ENCODE data around the gene VAV1. TPM values are rescaled to one million over a fixed set of nuclear protein-coding genes. Genes with fewer than 3 reads are reported as not detected.

Gene VAV1
- total and polyA plus RNA-seq, 4 experiments from 2014 or later: 16.0 to 87.6 (median 53.2) TPM

DNA sequence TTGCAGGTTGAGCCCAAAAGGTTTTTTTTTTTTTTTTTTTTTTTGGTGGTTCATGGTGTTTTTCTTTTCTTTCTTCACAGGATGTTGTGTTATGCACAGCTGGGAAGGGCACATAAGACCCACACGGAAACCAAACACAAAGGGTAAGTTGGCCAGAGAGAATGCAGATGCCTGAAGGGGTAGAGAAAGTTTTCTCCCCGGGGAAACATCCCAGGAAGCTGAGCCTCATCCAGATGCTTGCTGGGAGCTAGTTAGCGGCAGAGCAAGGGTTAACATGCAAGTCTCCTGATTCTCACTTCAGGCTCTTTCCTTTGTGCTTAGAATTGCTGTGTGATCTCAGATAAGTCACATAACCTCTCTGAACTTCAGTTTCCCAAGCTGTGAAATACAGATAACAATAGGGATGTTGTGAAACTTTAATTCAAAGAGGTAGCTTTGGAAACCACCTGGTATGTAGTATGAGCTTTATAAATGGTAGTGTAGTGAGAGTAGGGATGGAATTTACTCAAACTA lies 117.9 kb downstream of the VAV1 start:
- H3K4me3 Mint-ChIP-seq: peak overlapping the region; percentile 32 to 77 (median 72)
- H3K27ac Mint-ChIP-seq: peak overlapping the region; percentile 78 to 91 (median 89)
- intact Hi-C loops (cut with micrococcal nuclease): loop anchor here (1.0 kb wide), 1 partner anchor 27 kb away; no protein-coding TSS in a partner anchor
- peaks cover 8 to 14% of the 10 kb centered on the region in 2 donors for H3K36me3 Mint-ChIP-seq
- peaks cover 10 to 33% (median 23%) of the 10 kb centered on the region in 8 donors for H3K9me3 Mint-ChIP-seq
- peak; percentile 33 to 51 (median 46) for DNase-seq
- Histone ChIP-seq H3K36me3 (ENCODE audit: insufficient read depth, low read length) (no peaks in the 10 kb centered on the region), H3K4me1 (ENCODE audit: insufficient read depth, low read length) (peaks cover 72% of the 10 kb centered on the region), H3K4me3 (ENCODE audit: low read length in 2 of 2) (no peak overlapping the region), H3K9me3 (ENCODE audit: control insufficient read depth in 1 of 2, low read length in 2 of 2) (peaks cover 0 to 6% of the 10 kb centered on the region in 2 donors), H3K27ac (ENCODE audit: low read depth, low read length) (peak overlapping the region; percentile 36), H3K27me3 (ENCODE audit: insufficient read depth, low read length) (no peaks in the 10 kb centered on the region)
- POLR2A ChIA-PET (ENCODE audit: partially characterized antibody): interaction anchor here (0.6 to 3.6 kb wide), 24 partner anchors 9 to 645 kb away, joined by 3 to 43 read pairs (median 5); partner anchors contain the start of genes ARHGEF18, GPR108, SH2D3A and TNFSF14
- H3K27me3 Mint-ChIP-seq: no peaks in the 10 kb centered on the region
- CTCF ChIA-PET (ENCODE audit: partially characterized antibody): interaction anchor here (0.7 to 2.9 kb wide), 18 partner anchors 9 to 374 kb away, joined by 3 to 51 read pairs (median 4); no protein-coding TSS in a partner anchor
- H3K4me1 Mint-ChIP-seq: peaks cover 66 to 89% (median 77%) of the 10 kb centered on the region in 4 donors

GRCh38 chr19:6890938-6891337 lies 118.4 kb downstream of the VAV1 start:
- H3K4me1 ChIP-seq (ENCODE audit: insufficient read depth, low read length): peaks cover 72% of the 10 kb centered on the region
- H3K4me3 ChIP-seq (ENCODE audit: low read length in 2 of 2): peak overlapping the region in 1 of 2 donors; percentile 7
- peaks cover 66 to 94% (median 77%) of the 10 kb centered on the region in 4 donors for H3K4me1 Mint-ChIP-seq
- H3K27ac ChIP-seq (ENCODE audit: low read depth, low read length): peak overlapping the region; percentile 36
- POLR2A ChIA-PET (ENCODE audit: partially characterized antibody): interaction anchor here (1.0 to 3.6 kb wide), 21 partner anchors 9 to 236 kb away, joined by 3 to 43 read pairs (median 6); partner anchors contain the start of genes GPR108, SH2D3A, TNFSF14 and VAV1
- H3K4me3 Mint-ChIP-seq: peak overlapping the region; percentile 0 to 77 (median 72)
- H3K36me3 Mint-ChIP-seq: peaks cover 8 to 18% of the 10 kb centered on the region in 2 donors
- peak; percentile 29 to 53 (median 40) for DNase-seq
- peaks cover 0 to 6% of the 10 kb centered on the region in 2 donors for H3K9me3 ChIP-seq (ENCODE audit: control insufficient read depth in 1 of 2, low read length in 2 of 2)
- CTCF ChIA-PET (ENCODE audit: partially characterized antibody): interaction anchor here (0.7 to 2.9 kb wide), 10 partner anchors 10 to 261 kb away, joined by 3 to 51 read pairs (median 6); no protein-coding TSS in a partner anchor
- H3K27me3 ChIP-seq (ENCODE audit: insufficient read depth, low read length): no peaks in the 10 kb centered on the region
- H3K27me3 Mint-ChIP-seq: no peaks in the 10 kb centered on the region
- peak overlapping the region; percentile 78 to 91 (median 89) for H3K27ac Mint-ChIP-seq
- H3K9me3 Mint-ChIP-seq: peaks cover 10 to 38% (median 27%) of the 10 kb centered on the region in 8 donors
- H3K36me3 ChIP-seq (ENCODE audit: insufficient read depth, low read length): no peaks in the 10 kb centered on the region
- intact Hi-C loops (cut with micrococcal nuclease): loop anchor here (1.0 kb wide), 1 partner anchor 28 kb away; no protein-coding TSS in a partner anchor

- POLR2A ChIA-PET (ENCODE audit: partially characterized antibody): interaction anchor here (0.7 to 3.6 kb wide), 7 partner anchors 15 to 177 kb away, joined by 3 to 43 read pairs (median 3); partner anchors contain the start of gene GPR108
- Histone ChIP-seq H3K36me3 (ENCODE audit: insufficient read depth, low read length) (no peaks in the 10 kb centered on the region), H3K4me1 (ENCODE audit: insufficient read depth, low read length) (peaks cover 68% of the 10 kb centered on the region), H3K9me3 (ENCODE audit: control insufficient read depth in 1 of 2, low read length in 2 of 2) (peaks cover 0 to 6% of the 10 kb centered on the region in 2 donors), H3K27ac (ENCODE audit: low read depth, low read length) (peak overlapping the region; percentile 3), H3K4me3 (ENCODE audit: low read length in 2 of 2) (no peak overlapping the region), H3K27me3 (ENCODE audit: insufficient read depth, low read length) (no peaks in the 10 kb centered on the region)
- Mint-ChIP-seq H3K27ac (peak overlapping the region; percentile 78 to 95 (median 90)), H3K9me3 (peaks cover 10 to 47% (median 29%) of the 10 kb centered on the region in 8 donors), H3K4me1 (peaks cover 64 to 95% (median 75%) of the 10 kb centered on the region in 4 donors), H3K36me3 (peaks cover 10 to 18% of the 10 kb centered on the region in 2 donors), H3K4me3 (peak overlapping the region; percentile 67 to 80 (median 74)), H3K27me3 (no peaks in the 10 kb centered on the region)
- peak in 4 of 5 donors; percentile 26 to 48 (median 29) for DNase-seq
- CTCF ChIA-PET (ENCODE audit: partially characterized antibody): interaction anchor here (0.7 to 2.9 kb wide), 5 partner anchors 28 to 1047 kb away, joined by 3 to 51 read pairs (median 8); no protein-coding TSS in a partner anchor
- intact Hi-C loops (cut with micrococcal nuclease): no loop called here
These were observed 119.4 kb downstream of the VAV1 start for GRCh38 chr19:6891761-6892385.

DNA sequence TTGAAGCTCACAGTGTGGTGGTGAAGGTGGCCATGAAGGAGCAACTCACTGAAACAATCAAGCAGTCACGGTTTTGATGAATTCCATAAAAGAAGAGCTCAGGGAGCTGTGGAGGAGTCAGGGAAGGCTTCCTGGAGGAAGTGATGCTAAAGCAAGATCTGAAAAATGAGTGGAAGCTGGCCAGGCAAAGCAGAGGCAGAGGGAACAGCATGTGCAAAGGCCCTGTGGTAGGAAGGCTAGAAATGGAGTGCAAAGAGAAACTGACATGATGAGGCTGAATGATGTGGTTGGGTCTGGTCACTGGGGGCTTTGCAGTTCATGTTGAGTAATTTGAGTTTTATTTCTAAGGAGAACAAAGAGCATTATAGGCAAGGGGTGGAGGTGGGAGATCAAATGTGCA lies 121.8 kb downstream of the VAV1 start:
- H3K27ac Mint-ChIP-seq: peak overlapping the region in 6 of 7 donors; percentile 9 to 85 (median 68)
- H3K27me3 Mint-ChIP-seq: no peaks in the 10 kb centered on the region
- ChIA-PET POLR2A (ENCODE audit: partially characterized antibody) (interaction anchor here (1.3 kb wide), 1 partner anchor 9 kb away, joined by 3 read pairs; no protein-coding TSS in a partner anchor), CTCF (ENCODE audit: partially characterized antibody) (interaction anchor here (0.6 kb wide), 1 partner anchor 46 kb away, joined by 3 read pairs; no protein-coding TSS in a partner anchor)
- intact Hi-C loops (cut with micrococcal nuclease): no loop called here
- peak overlapping the region in 4 of 8 donors; percentile 27 to 68 (median 39) for H3K4me3 Mint-ChIP-seq
- H3K27me3 ChIP-seq (ENCODE audit: insufficient read depth, low read length): no peaks in the 10 kb centered on the region
- H3K4me1 ChIP-seq (ENCODE audit: insufficient read depth, low read length): peaks cover 48% of the 10 kb centered on the region
- no peaks in the 10 kb centered on the region for H3K36me3 ChIP-seq (ENCODE audit: insufficient read depth, low read length)
- peaks cover 44 to 76% (median 55%) of the 10 kb centered on the region in 4 donors for H3K4me1 Mint-ChIP-seq
- peaks cover 20 to 26% of the 10 kb centered on the region in 2 donors for H3K36me3 Mint-ChIP-seq
- H3K9me3 Mint-ChIP-seq: peaks cover 6 to 49% (median 32%) of the 10 kb centered on the region in 8 donors
- H3K9me3 ChIP-seq (ENCODE audit: control insufficient read depth in 1 of 2, low read length in 2 of 2): peaks cover 0 to 6% of the 10 kb centered on the region in 2 donors
- H3K4me3 ChIP-seq (ENCODE audit: low read length in 2 of 2): no peak overlapping the region
- DNase-seq: no peak
- no peak overlapping the region for H3K27ac ChIP-seq (ENCODE audit: low read depth, low read length)

DNA sequence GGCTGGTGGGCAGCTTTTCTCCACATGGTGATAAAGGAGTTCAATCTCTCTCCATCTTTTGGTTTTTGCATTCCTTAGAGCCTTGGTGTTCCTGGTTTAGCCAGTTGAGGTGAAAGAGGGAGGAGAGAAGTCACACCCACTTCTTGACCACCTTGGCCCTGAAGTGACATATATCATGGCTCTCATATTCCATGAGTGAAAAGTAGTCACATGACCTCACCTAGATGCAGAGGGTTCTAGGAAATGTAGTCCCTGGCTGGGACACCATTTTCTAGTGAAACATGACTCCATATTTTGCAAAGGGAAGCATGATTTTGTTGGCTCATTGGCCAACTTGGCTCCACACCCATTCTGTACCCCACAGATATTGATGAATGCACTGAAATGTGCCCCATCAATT lies 130.9 kb downstream of the VAV1 start:
- Mint-ChIP-seq H3K4me1 (peaks cover 0 to 2% (median 0%) of the 10 kb centered on the region in 4 donors), H3K27ac (no peak overlapping the region), H3K9me3 (peaks cover 0 to 50% (median 41%) of the 10 kb centered on the region in 8 donors), H3K36me3 (peaks cover 18 to 42% of the 10 kb centered on the region in 2 donors), H3K27me3 (peaks cover 1 to 2% of the 10 kb centered on the region in 2 donors), H3K4me3 (no peak overlapping the region)
- H3K4me1 ChIP-seq (ENCODE audit: insufficient read depth, low read length): no peaks in the 10 kb centered on the region
- no peaks in the 10 kb centered on the region for H3K27me3 ChIP-seq (ENCODE audit: insufficient read depth, low read length)
- H3K4me3 ChIP-seq (ENCODE audit: low read length in 2 of 2): no peak overlapping the region
- intact Hi-C loops (cut with micrococcal nuclease): no loop called here
- H3K9me3 ChIP-seq (ENCODE audit: control insufficient read depth in 1 of 2, low read length in 2 of 2): peaks cover 0 to 14% of the 10 kb centered on the region in 2 donors
- no peak overlapping the region for H3K27ac ChIP-seq (ENCODE audit: low read depth, low read length)
- ChIA-PET POLR2A (ENCODE audit: partially characterized antibody) (interaction anchor here (1.2 to 1.9 kb wide), 3 partner anchors 9 to 16 kb away, joined by 3 to 7 read pairs (median 6); partner anchors contain the start of gene ADGRE1), CTCF (ENCODE audit: partially characterized antibody) (interaction anchor here (2.0 kb wide), 1 partner anchor 60 kb away, joined by 4 read pairs; no protein-coding TSS in a partner anchor)
- no peaks in the 10 kb centered on the region for H3K36me3 ChIP-seq (ENCODE audit: insufficient read depth, low read length)
- no peak for DNase-seq

DNA sequence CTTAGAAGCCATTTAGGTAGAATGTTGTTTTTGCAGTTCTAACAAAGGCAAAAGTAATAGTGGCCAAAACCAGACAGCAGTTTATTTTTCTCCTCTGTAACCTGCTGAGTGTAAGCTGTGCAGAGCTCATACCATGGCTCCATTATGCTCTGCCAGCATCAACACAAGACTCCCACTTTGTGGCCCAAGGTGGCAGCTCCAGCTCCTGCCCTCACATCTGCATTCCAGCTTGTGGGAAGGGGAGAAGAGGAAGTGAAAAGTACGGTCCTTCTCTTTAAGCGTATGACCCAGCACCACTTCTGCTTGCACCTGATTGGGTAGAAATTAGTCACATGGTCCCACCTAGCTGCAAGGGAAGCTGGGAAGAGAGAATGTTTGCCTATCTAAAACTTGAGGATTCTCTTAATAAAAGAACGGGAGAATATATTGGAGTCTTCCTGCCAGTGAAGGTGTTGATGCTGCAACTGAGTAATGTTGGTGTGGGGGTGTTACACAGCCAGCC lies 134.1 kb downstream of the VAV1 start:
- ChIA-PET POLR2A (ENCODE audit: partially characterized antibody) (interaction anchor here (1.0 kb wide), 1 partner anchor 15 kb away, joined by 3 read pairs; no protein-coding TSS in a partner anchor), CTCF (ENCODE audit: partially characterized antibody) (interaction anchor here (1.0 kb wide), 2 partner anchors 13 to 16 kb away, joined by 4 read pairs; no protein-coding TSS in a partner anchor)
- no peak overlapping the region for H3K27ac Mint-ChIP-seq
- H3K4me1 ChIP-seq (ENCODE audit: insufficient read depth, low read length): no peaks in the 10 kb centered on the region
- H3K9me3 Mint-ChIP-seq: peaks cover 0 to 34% (median 25%) of the 10 kb centered on the region in 8 donors
- H3K27ac ChIP-seq (ENCODE audit: low read depth, low read length): no peak overlapping the region
- peaks cover 1 to 2% of the 10 kb centered on the region in 2 donors for H3K27me3 Mint-ChIP-seq
- H3K4me3 ChIP-seq (ENCODE audit: low read length in 2 of 2): no peak overlapping the region
- peaks cover 0 to 5% of the 10 kb centered on the region in 2 donors for H3K9me3 ChIP-seq (ENCODE audit: control insufficient read depth in 1 of 2, low read length in 2 of 2)
- H3K4me1 Mint-ChIP-seq: peaks cover 0 to 3% (median 0%) of the 10 kb centered on the region in 4 donors
- H3K36me3 Mint-ChIP-seq: peaks cover 9 to 26% of the 10 kb centered on the region in 2 donors
- H3K27me3 ChIP-seq (ENCODE audit: insufficient read depth, low read length): no peaks in the 10 kb centered on the region
- no peak overlapping the region for H3K4me3 Mint-ChIP-seq
- intact Hi-C loops (cut with micrococcal nuclease): no loop called here
- no peaks in the 10 kb centered on the region for H3K36me3 ChIP-seq (ENCODE audit: insufficient read depth, low read length)
- no peak for DNase-seq
